ENCODE results near the gene GPR34. TPM values are rescaled to one million over a fixed set of nuclear protein-coding genes. Genes with fewer than 3 reads are reported as not detected.
"Not testable (repeated sequence)": the region's sequence is repeated elsewhere in the genome, so short reads cannot be mapped to it uniquely, and the experiment has no call there.

GPR34 gene
- not detected in 2 replicates for total RNA-seq

- no peak for DNase-seq
Measured at GRCh38 chrX:41688835-41689234, at the start of gene GPR34. Gene GPR34, plus strand, starts transcription at chrX:41688973. Its CDS starts 6,661 bp downstream, at chrX:41695634.

GRCh38 chrX:41646201-41646600, 42.6 kb upstream of the GPR34 start:
- DNase-seq = not testable (repeated sequence)

- no peak for DNase-seq
Measured at GRCh38 chrX:41653125-41653524, 35.6 kb upstream of the GPR34 start.

- no peak for DNase-seq
Measured at GRCh38 chrX:41655101-41655500, 33.7 kb upstream of the GPR34 start.

- peak; percentile 8 for DNase-seq
Measured at GRCh38 chrX:41655631-41656030, 33.1 kb upstream of the GPR34 start.

- no peak for DNase-seq
Measured at GRCh38 chrX:41661366-41662095, 27.2 kb upstream of the GPR34 start.

GRCh38 chrX:41664375-41664901, 24.3 kb upstream of the GPR34 start:
- DNase-seq = no peak

GRCh38 chrX:41664908-41665307, 23.9 kb upstream of the GPR34 start:
- no peak for DNase-seq

- peak; percentile 32 for DNase-seq
Measured at GRCh38 chrX:41665686-41666085, 23.1 kb upstream of the GPR34 start.

- no peak for DNase-seq
Measured at GRCh38 chrX:41666251-41666650, 22.5 kb upstream of the GPR34 start.

- no peak for DNase-seq
Measured at GRCh38 chrX:41667631-41668030, 21.1 kb upstream of the GPR34 start.

GRCh38 chrX:41670112-41670511, 18.7 kb upstream of the GPR34 start:
- no peak for DNase-seq

- no peak for DNase-seq
Measured at GRCh38 chrX:41671082-41671481, 17.7 kb upstream of the GPR34 start.

GRCh38 chrX:41672643-41673042, 16.1 kb upstream of the GPR34 start:
- no peak for DNase-seq

- not testable (repeated sequence) for DNase-seq
Measured at GRCh38 chrX:41676361-41676760, 12.4 kb upstream of the GPR34 start.

- DNase-seq = no peak
Measured at GRCh38 chrX:41677183-41678060, 11.4 kb upstream of the GPR34 start.

GRCh38 chrX:41684138-41684537, 4.6 kb upstream of the GPR34 start:
- peak; percentile 73 for DNase-seq

GRCh38 chrX:41684940-41685339, 3.8 kb upstream of the GPR34 start:
- DNase-seq = no peak

- no peak for DNase-seq
Measured at GRCh38 chrX:41686788-41687187, 2.0 kb upstream of the GPR34 start.

- DNase-seq = no peak
Measured at GRCh38 chrX:41688156-41688555, 617 bp upstream of the GPR34 start.

GRCh38 chrX:41689711-41690110, 938 bp downstream of the GPR34 start:
- no peak for DNase-seq

GRCh38 chrX:41692162-41692749, 3.5 kb downstream of the GPR34 start:
- DNase-seq = no peak

- no peak for DNase-seq
Measured at GRCh38 chrX:41693024-41693423, 4.3 kb downstream of the GPR34 start.

Data from dermis blood vessel endothelial cell (primary cell).